ENCODE results near the gene SERPINB1.
A peak's percentile ranks its signal among the peaks of the same experiment; 100 is the strongest.
"Not testable (repeated sequence)": the region's sequence is repeated elsewhere in the genome, so short reads cannot be mapped to it uniquely, and the experiment has no call there.

Gene SERPINB1

GRCh38 chr6:2872423-2873358 lies 31.0 kb upstream of the SERPINB1 start:
- ATAC-seq (ENCODE audit: low read depth) (peak; percentile 18), DNase-seq (ENCODE audit: low spot score in 2 of 2) (no peak)
- Mint-ChIP-seq H3K27me3 (no peaks in the 10 kb centered on the region), H3K4me3 (no peak overlapping the region), H3K4me1 (peaks cover 36% of the 10 kb centered on the region), H3K27ac (peak overlapping the region; percentile 97), H3K9me3 (no peaks in the 10 kb centered on the region), H3K36me3 (peaks cover 14% of the 10 kb centered on the region)

DNA sequence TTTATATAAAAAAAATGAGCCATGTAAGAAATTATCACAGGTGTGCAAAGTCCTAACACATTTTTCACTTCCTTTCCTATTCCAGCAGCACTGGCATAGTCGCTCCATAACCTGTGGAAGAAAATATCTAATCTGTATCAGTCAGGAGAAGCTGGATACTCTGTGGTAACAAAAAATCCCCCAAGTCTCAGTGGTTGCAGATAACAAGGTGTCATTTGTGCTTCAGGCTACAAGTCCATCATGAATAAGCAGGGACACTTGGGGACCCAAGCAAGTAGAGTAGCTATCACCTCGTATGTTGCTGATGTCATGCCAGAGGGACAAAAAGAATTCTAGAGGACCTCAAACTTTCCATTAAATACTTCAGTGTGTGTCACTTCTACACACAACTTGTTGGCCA lies 30.3 kb upstream of the SERPINB1 start:
- Mint-ChIP-seq H3K9me3 (no peaks in the 10 kb centered on the region), H3K4me3 (no peak overlapping the region), H3K27ac (no peak overlapping the region)

DNA sequence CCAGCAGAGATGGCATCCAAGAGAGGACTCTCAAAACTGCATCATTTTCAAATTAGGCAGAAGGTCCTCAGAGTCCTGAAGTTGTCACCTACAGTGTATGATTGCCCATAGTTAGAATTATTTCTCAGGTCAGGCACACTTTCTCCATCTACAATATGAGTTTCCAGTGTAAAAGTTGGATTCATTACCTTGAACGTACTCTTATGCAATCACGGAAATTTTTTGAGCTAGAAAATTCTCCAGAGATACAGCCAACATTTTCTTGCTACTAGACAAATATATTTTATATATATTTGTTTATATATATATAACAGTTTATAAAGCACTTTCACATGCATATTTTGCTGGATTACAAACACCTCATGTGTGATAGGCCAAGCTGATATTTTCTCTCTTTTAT lies 29.4 kb upstream of the SERPINB1 start:
- peaks cover 14% of the 10 kb centered on the region for H3K36me3 Mint-ChIP-seq
- H3K4me3 Mint-ChIP-seq = no peak overlapping the region
- DNase-seq (ENCODE audit: low spot score in 2 of 2) (no peak), ATAC-seq (ENCODE audit: low read depth) (no peak)
- H3K4me1 Mint-ChIP-seq = peaks cover 30% of the 10 kb centered on the region
- H3K9me3 Mint-ChIP-seq = no peaks in the 10 kb centered on the region
- no peaks in the 10 kb centered on the region for H3K27me3 Mint-ChIP-seq
- H3K27ac Mint-ChIP-seq = no peak overlapping the region

More for the DNA sequence above, 30.3 kb upstream of the SERPINB1 start:
- no peak for ATAC-seq (ENCODE audit: low read depth)
- H3K4me1 Mint-ChIP-seq = peaks cover 31% of the 10 kb centered on the region
- no peak for DNase-seq (ENCODE audit: low spot score in 2 of 2)
- no peaks in the 10 kb centered on the region for H3K27me3 Mint-ChIP-seq
- peaks cover 14% of the 10 kb centered on the region for H3K36me3 Mint-ChIP-seq

DNA sequence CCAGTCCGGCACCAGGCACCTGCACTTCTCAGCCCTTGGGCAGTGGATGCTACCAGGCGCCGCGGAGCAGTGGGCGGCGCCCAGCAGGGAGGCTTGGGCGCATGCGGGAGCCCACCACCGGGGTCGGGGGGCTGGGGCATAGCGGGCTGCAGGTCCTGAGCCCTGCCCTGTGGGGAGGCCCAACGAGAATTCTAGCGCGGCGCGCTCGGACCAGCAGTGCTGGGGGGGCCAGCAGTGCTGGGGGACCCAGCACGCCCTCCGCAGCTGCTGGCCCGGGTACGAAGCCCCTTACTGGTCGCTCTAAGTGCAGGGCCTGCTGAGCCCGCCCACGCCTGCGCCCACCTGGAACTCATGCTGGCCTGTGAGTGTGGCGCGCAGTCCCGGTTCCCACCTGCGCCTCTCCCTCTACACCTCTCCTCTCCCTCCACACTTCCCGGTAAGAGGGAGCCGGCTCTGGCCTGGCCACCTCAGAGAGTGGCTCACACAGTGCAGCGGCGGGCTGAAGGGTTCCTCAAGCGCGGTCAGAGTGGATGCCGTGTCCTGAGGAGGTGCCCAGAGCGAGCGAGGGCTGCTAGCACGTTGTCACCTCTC lies 28.5 kb upstream of the SERPINB1 start:
- Mint-ChIP-seq H3K27ac (no peak overlapping the region), H3K4me1 (peaks cover 35% of the 10 kb centered on the region), H3K36me3 (peaks cover 14% of the 10 kb centered on the region), H3K4me3 (no peak overlapping the region), H3K9me3 (no peaks in the 10 kb centered on the region), H3K27me3 (no peaks in the 10 kb centered on the region)
- DNase-seq (ENCODE audit: low spot score in 2 of 2) (no peak), ATAC-seq (ENCODE audit: low read depth) (no peak)

DNA sequence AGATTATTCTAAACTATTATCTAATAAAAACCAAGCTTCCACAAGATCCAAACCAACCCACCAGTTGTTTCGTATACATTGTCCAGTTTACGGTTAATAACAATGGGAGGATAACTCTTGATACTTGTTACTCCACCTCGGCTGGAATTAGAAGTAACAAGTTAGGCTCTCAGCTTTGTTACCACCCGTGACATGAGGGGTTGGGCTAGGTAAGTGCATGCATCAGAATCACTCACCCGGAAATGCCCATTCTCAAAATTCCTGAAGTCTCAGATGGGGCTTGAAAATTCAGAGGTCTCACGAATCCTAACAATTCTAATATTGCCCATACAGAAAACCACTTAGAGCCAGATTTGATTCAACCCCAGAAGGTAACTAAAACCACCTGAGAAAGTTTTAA lies 27.0 kb upstream of the SERPINB1 start:
- peaks cover 31% of the 10 kb centered on the region for H3K4me1 Mint-ChIP-seq
- H3K27me3 Mint-ChIP-seq = no peaks in the 10 kb centered on the region
- H3K36me3 Mint-ChIP-seq = peaks cover 14% of the 10 kb centered on the region
- no peak overlapping the region for H3K4me3 Mint-ChIP-seq
- DNase-seq (ENCODE audit: low spot score in 2 of 2) = no peak
- no peak overlapping the region for H3K27ac Mint-ChIP-seq
- H3K9me3 Mint-ChIP-seq = no peaks in the 10 kb centered on the region
- ATAC-seq (ENCODE audit: low read depth) = no peak

- Mint-ChIP-seq H3K4me1 (peaks cover 40% of the 10 kb centered on the region), H3K36me3 (peaks cover 5% of the 10 kb centered on the region), H3K4me3 (no peak overlapping the region), H3K9me3 (no peaks in the 10 kb centered on the region), H3K27ac (peak overlapping the region; percentile 69), H3K27me3 (no peaks in the 10 kb centered on the region)
- DNase-seq (ENCODE audit: low spot score in 2 of 2) (peak in 1 of 2 donors; percentile 12), ATAC-seq (ENCODE audit: low read depth) (no peak)
Measured at GRCh38 chr6:2866171-2866846, 24.6 kb upstream of the SERPINB1 start.

- no peaks in the 10 kb centered on the region for H3K27me3 Mint-ChIP-seq
- H3K4me3 Mint-ChIP-seq = no peak overlapping the region
- H3K27ac Mint-ChIP-seq = peak overlapping the region; percentile 69
- ATAC-seq (ENCODE audit: low read depth) (no peak), DNase-seq (ENCODE audit: low spot score in 2 of 2) (peak in 1 of 2 donors; percentile 7)
- peaks cover 3% of the 10 kb centered on the region for H3K36me3 Mint-ChIP-seq
- peaks cover 44% of the 10 kb centered on the region for H3K4me1 Mint-ChIP-seq
- H3K9me3 Mint-ChIP-seq = peaks cover 2% of the 10 kb centered on the region
Measured at GRCh38 chr6:2865694-2866151, 24.1 kb upstream of the SERPINB1 start.

- no peak overlapping the region for H3K4me3 Mint-ChIP-seq
- peaks cover 44% of the 10 kb centered on the region for H3K4me1 Mint-ChIP-seq
- peaks cover 2% of the 10 kb centered on the region for H3K9me3 Mint-ChIP-seq
- H3K27ac Mint-ChIP-seq = peak overlapping the region; percentile 69
- DNase-seq (ENCODE audit: low spot score in 2 of 2) (peak in 1 of 2 donors; percentile 5), ATAC-seq (ENCODE audit: low read depth) (no peak)
- H3K27me3 Mint-ChIP-seq = no peaks in the 10 kb centered on the region
- peaks cover 2% of the 10 kb centered on the region for H3K36me3 Mint-ChIP-seq
Measured at GRCh38 chr6:2865270-2865669, 23.6 kb upstream of the SERPINB1 start.

- Mint-ChIP-seq H3K4me1 (peaks cover 47% of the 10 kb centered on the region), H3K27ac (peak overlapping the region; percentile 95), H3K9me3 (peaks cover 2% of the 10 kb centered on the region), H3K27me3 (no peaks in the 10 kb centered on the region), H3K36me3 (peaks cover 2% of the 10 kb centered on the region), H3K4me3 (peak overlapping the region; percentile 28)
- ATAC-seq (ENCODE audit: low read depth) (no peak), DNase-seq (ENCODE audit: low spot score in 2 of 2) (no peak)
Measured at GRCh38 chr6:2863901-2864300, 22.2 kb upstream of the SERPINB1 start.

- DNase-seq (ENCODE audit: low spot score in 2 of 2) = peak; percentile 51 to 63
- Mint-ChIP-seq H3K9me3 (peaks cover 2% of the 10 kb centered on the region), H3K27me3 (no peaks in the 10 kb centered on the region), H3K4me3 (peak overlapping the region; percentile 52), H3K4me1 (peaks cover 57% of the 10 kb centered on the region), H3K27ac (peak overlapping the region; percentile 95), H3K36me3 (peaks cover 2% of the 10 kb centered on the region)
- peak; percentile 70 for ATAC-seq (ENCODE audit: low read depth)
Measured at GRCh38 chr6:2862712-2863181, 21.1 kb upstream of the SERPINB1 start.

DNA sequence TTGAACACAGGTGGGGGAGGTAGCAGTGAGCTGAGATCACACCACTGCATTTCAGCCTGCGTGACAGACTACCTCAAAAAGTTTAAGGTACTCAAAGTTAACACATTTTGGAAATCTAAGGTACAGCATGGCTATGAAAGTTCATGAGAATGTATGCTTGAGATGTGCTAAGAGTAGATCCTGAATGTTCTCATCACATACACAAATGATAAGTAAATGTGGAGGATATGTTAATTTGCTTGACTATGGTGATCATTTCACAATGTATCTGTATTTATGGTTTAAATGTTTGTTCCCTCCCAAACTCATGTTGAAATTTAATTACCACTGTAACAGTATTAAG lies 20.1 kb upstream of the SERPINB1 start:
- H3K9me3 Mint-ChIP-seq = peaks cover 2% of the 10 kb centered on the region
- H3K4me1 Mint-ChIP-seq = peaks cover 65% of the 10 kb centered on the region
- no peak for DNase-seq (ENCODE audit: low spot score in 2 of 2)
- ATAC-seq (ENCODE audit: low read depth) = no peak
- peak overlapping the region; percentile 95 for H3K27ac Mint-ChIP-seq
- H3K36me3 Mint-ChIP-seq = peaks cover 2% of the 10 kb centered on the region
- no peak overlapping the region for H3K4me3 Mint-ChIP-seq
- H3K27me3 Mint-ChIP-seq = no peaks in the 10 kb centered on the region

GRCh38 chr6:2861060-2861821 lies 19.6 kb upstream of the SERPINB1 start:
- H3K27ac Mint-ChIP-seq = peak overlapping the region; percentile 95
- DNase-seq (ENCODE audit: low spot score in 2 of 2) (no peak), ATAC-seq (ENCODE audit: low read depth) (no peak)
- peaks cover 2% of the 10 kb centered on the region for H3K36me3 Mint-ChIP-seq
- H3K9me3 Mint-ChIP-seq = peaks cover 2% of the 10 kb centered on the region
- H3K27me3 Mint-ChIP-seq = no peaks in the 10 kb centered on the region
- peak overlapping the region; percentile 55 for H3K4me3 Mint-ChIP-seq
- peaks cover 60% of the 10 kb centered on the region for H3K4me1 Mint-ChIP-seq

DNA sequence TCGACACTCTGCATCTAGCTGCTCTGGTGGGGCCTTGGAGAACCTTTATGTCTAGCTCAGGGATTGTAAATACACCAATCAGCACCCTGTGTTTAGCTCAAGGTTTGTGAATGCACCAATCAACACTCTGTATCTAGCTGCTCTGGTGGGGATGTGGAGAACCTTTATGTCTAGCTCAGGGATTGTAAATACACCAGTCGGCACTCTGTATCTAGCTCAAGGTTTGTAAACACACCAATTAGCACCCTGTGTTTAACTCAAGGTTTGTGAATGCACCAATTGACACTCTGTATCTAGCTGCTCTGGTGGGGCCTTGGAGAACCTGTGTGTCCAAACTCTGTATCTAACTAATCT lies 19.0 kb upstream of the SERPINB1 start:
- not testable (repeated sequence) for H3K36me3 Mint-ChIP-seq; ATAC-seq (ENCODE audit: low read depth); DNase-seq (ENCODE audit: low spot score in 2 of 2); H3K27me3 Mint-ChIP-seq; H3K4me3 Mint-ChIP-seq; H3K9me3 Mint-ChIP-seq
- Mint-ChIP-seq H3K4me1 (peaks cover 54% of the 10 kb centered on the region), H3K27ac (peak overlapping the region; percentile 95)
